HepG2 (cell line): ENCODE data around the gene SND1. TPM values are rescaled to one million over a fixed set of nuclear protein-coding genes. Genes with fewer than 3 reads are reported as not detected.

ENCODE experiments used
- ATAC-seq: fragments of 200-7000 bp; cut with Tn5 transposase; 3 replicates; pipeline ENCODE4 v1.9.1; 2020; ENCODE audit warnings: mild to moderate bottlenecking, moderate library complexity
- BruUV-seq: library from RNA; stranded (reverse); fragments of 400-500 nt; replicated peaks from 2 replicates; lab custom pipeline; 2021; lab: Mats Ljungman, UMichigan
- CTCF ChIA-PET: fragments of 300-600 bp; formaldehyde crosslinking; extraction: SDS; loops from one replicate; lab custom pipeline; 2021; ENCODE audit warnings: low total read pairs, inconsistent platforms, low intra/inter-chr PET ratio; lab: Yijun Ruan, JAX
- POLR2A ChIA-PET: fragments of 350-600 bp; sonication (Branson Sonifier 250); formaldehyde crosslinking; loops from one replicate; lab custom pipeline; 2020; ENCODE audit warnings: antibody characterized with exemption, inconsistent platforms; lab: Yijun Ruan, JAX
- DNase-seq: peaks from one replicate; pipeline ENCODE4 v3.0.0-alpha.2; 2015; ENCODE audit warnings: low spot score
- FAIRE-seq: peaks from 3 replicates; lab custom pipeline; 2011; peaks lifted over from hg19 to GRCh38; lab: Jason Lieb, UNC
- H2AFZ ChIP-seq: one replicate; pipeline ENCODE4 v1.6.1; 2011; ENCODE audit warnings: low read length, inconsistent platforms
- H3K27ac ChIP-seq: fragments of 300-600 bp; 3 replicates; pipeline ENCODE4 v1.8.0; 2011; ENCODE audit warnings: mixed run types, mild to moderate bottlenecking, mixed read lengths, low read length, inconsistent platforms; ENCODE audit not compliant: insufficient read depth; ENCODE audit errors: extremely low read length
- H3K27me3 ChIP-seq, 2 experiments: fragments of 200-600 bp in 1 of 2; 2 replicates in 1 of 2; 3 replicates in 1 of 2; pipeline versions ENCODE4 v1.6.0 to v1.8.0; 2011; ENCODE audit warnings: low read length in 2 of 2, mild to moderate bottlenecking in 2 of 2, moderate library complexity in 2 of 2, inconsistent platforms in 1 of 2; ENCODE audit not compliant: insufficient read depth in 2 of 2, control insufficient read depth in 1 of 2
- H3K36me3 ChIP-seq, 2 experiments: fragments of 200-600 bp in 1 of 2; replicated peaks in 1 of 2; 2 replicates in 1 of 2; 3 replicates in 1 of 2; pipeline versions ENCODE4 v1.5.1 to v1.8.0; 2011; ENCODE audit warnings: low read length in 2 of 2, inconsistent platforms in 1 of 2; ENCODE audit not compliant: insufficient read depth in 2 of 2, control insufficient read depth in 1 of 2
- H3K4me1 ChIP-seq: 2 replicates; pipeline ENCODE4 v1.5.1; 2012; ENCODE audit warnings: low read length, inconsistent platforms; ENCODE audit not compliant: insufficient read depth
- H3K4me2 ChIP-seq: 2 replicates; pipeline ENCODE4 v1.6.0; 2011; ENCODE audit warnings: low read depth, low read length, inconsistent platforms
- H3K4me3 ChIP-seq, 3 experiments: fragments of 200-600 bp in 1 of 3; sonication (generic), shearing (Covaris generic) in 1 of 3; replicated peaks in 1 of 3; 2 replicates each; pipeline ENCODE4 v1.5.1; 2011 to 2016; ENCODE audit warnings: low read length in 3 of 3, inconsistent platforms in 2 of 3, low read depth in 2 of 3, mild to moderate bottlenecking in 2 of 3, control low read depth in 1 of 3, mixed read lengths in 1 of 3; ENCODE audit not compliant: insufficient read depth in 1 of 3
- H3K79me2 ChIP-seq: one replicate; pipeline ENCODE4 v1.6.1; 2011; ENCODE audit warnings: low read length, inconsistent platforms; ENCODE audit not compliant: insufficient read depth
- H3K9ac ChIP-seq: 2 replicates; pipeline ENCODE4 v1.6.0; 2011; ENCODE audit warnings: mild to moderate bottlenecking, low read depth, low read length, inconsistent platforms; ENCODE audit not compliant: insufficient read depth
- H3K9me3 ChIP-seq: 2 replicates; pipeline ENCODE4 v1.5.1; 2012; ENCODE audit warnings: mild to moderate bottlenecking, low read length
- H4K20me1 ChIP-seq: 2 replicates; pipeline ENCODE4 v1.6.0; 2011; ENCODE audit warnings: inconsistent platforms, mild to moderate bottlenecking, low read length, moderate library complexity; ENCODE audit not compliant: insufficient read depth
- CBFB ChIP-seq: sonication (generic); formaldehyde crosslinking; IDR thresholded peaks from 2 replicates; pipeline ENCODE4 v1.4.0; 2020; ENCODE audit warnings: missing genetic modification reagents
- FOXP1 ChIP-seq, 2 experiments: fragments of 450-650 bp in 1 of 2; IDR thresholded peaks; 2 replicates each; pipeline ENCODE4 v1.6.1; 2017 to 2018; ENCODE audit warnings: antibody characterized with exemption in 1 of 2
- MAF1 ChIP-seq: sonication (generic); formaldehyde crosslinking; IDR thresholded peaks from 2 replicates; pipeline ENCODE4 v1.5.0; 2020; ENCODE audit warnings: missing genetic modification reagents, borderline replicate concordance
- NRL ChIP-seq: sonication (generic); formaldehyde crosslinking; IDR thresholded peaks from 2 replicates; pipeline ENCODE4 v1.5.0; 2020; ENCODE audit warnings: missing genetic modification reagents, mild to moderate bottlenecking, moderate library complexity, borderline replicate concordance
- RFX3 ChIP-seq: IDR thresholded peaks from 2 replicates; pipeline ENCODE4 v1.6.1; 2016; ENCODE audit warnings: missing biosample characterization, missing genetic modification reagents
- RNF2 ChIP-seq: fragments of 450-650 bp; conservative IDR thresholded peaks from 2 replicates; pipeline ENCODE4 v1.6.1; 2016; ENCODE audit warnings: low read depth
- SNAPC4 ChIP-seq: sonication (generic); formaldehyde crosslinking; IDR thresholded peaks from 2 replicates; pipeline ENCODE4 v1.4.0; 2020; ENCODE audit warnings: mild to moderate bottlenecking, missing genetic modification reagents
- SOX13 ChIP-seq, 3 experiments: fragments of 450-650 bp in 1 of 3; sonication (generic) in 1 of 3; formaldehyde crosslinking in 1 of 3; IDR thresholded peaks in 2 of 3; conservative IDR thresholded peaks in 1 of 3; 2 replicates each; pipeline versions ENCODE4 v1.5.0 to v1.6.1; 2016 to 2020; ENCODE audit warnings: antibody characterized with exemption in 1 of 3, mild to moderate bottlenecking in 1 of 3, missing compliant biosample characterization in 1 of 3, missing genetic modification reagents in 1 of 3, moderate library complexity in 1 of 3
- SP140L ChIP-seq: sonication (generic); formaldehyde crosslinking; IDR thresholded peaks from 2 replicates; pipeline ENCODE4 v1.4.0; 2020; ENCODE audit warnings: missing genetic modification reagents, borderline replicate concordance
- TCF7 ChIP-seq: sonication (generic); IDR thresholded peaks from 2 replicates; pipeline ENCODE4 v1.6.1; 2016; ENCODE audit warnings: antibody characterized with exemption, low read depth
- THAP7 ChIP-seq: sonication (generic); formaldehyde crosslinking; IDR thresholded peaks from 2 replicates; pipeline ENCODE4 v1.8.1; 2023; ENCODE audit warnings: mild to moderate bottlenecking, missing genetic modification reagents
- U2AF2 ChIP-seq: fragments of 200-400 bp; formaldehyde crosslinking; IDR thresholded peaks from 2 replicates; pipeline ENCODE4 v1.6.1; 2017; ENCODE audit warnings: low read depth, mild to moderate bottlenecking, low read length
- ZNF12 ChIP-seq: sonication (generic); formaldehyde crosslinking; IDR thresholded peaks from 2 replicates; pipeline ENCODE4 v1.5.0; 2020; ENCODE audit warnings: missing genetic modification reagents
- ZNF331 ChIP-seq: sonication (generic); formaldehyde crosslinking; IDR thresholded peaks from 2 replicates; pipeline ENCODE4 v1.4.0; 2020; ENCODE audit warnings: missing genetic modification reagents
- ZNF891 ChIP-seq: sonication (generic); formaldehyde crosslinking; IDR thresholded peaks from 2 replicates; pipeline ENCODE4 v1.5.0; 2020; ENCODE audit warnings: mild to moderate bottlenecking, missing genetic modification reagents
- WGBS: methylation state at CpG from one replicate; pipeline ENCODE4 v1.1.6; 2017; ENCODE audit warnings: low lambda C conversion rate; 5-methylcytosine and 5-hydroxymethylcytosine counted together
- in situ Hi-C: cut with HindIII; loops from 2 replicates; pipeline ENCODE4 v1.10.0; 2017; ENCODE audit warnings: low pct_unique_long_range_greater_than_20kb; ENCODE audit not compliant: extremely low pct_ligation_motif_present
- intact Hi-C: fragments of 100-400 bp; cut with micrococcal nuclease; formaldehyde crosslinking; loops from one replicate; pipeline ENCODE4 v1.10.0; 2022; ENCODE audit not compliant: unreplicated experiment
- polyA plus RNA-seq, 8 experiments: library from polyadenylated mRNA; depleted of rRNA in 3 of 8; stranded (reverse) in 7 of 8; unstranded in 1 of 8; fragments of >200 nt; fragmentation: Illumina TruSeq in 4 of 8; extraction: Trizol in 4 of 8; gene quantifications; 2 replicates each; pipeline versions ENCODE4 v1.2.1 to v1.2.3, GENCODE V29; 2011 to 2016; ENCODE audit warnings: low read depth in 4 of 8, missing spikeins in 1 of 8, mixed read lengths in 1 of 8; ENCODE audit not compliant: insufficient read depth in 1 of 8
- total RNA-seq, 5 experiments: library from RNA; depleted of rRNA; stranded (reverse); fragments of >200 nt; fragmentation: Illumina TruSeq; extraction: Trizol; gene quantifications; 2 replicates each; pipeline ENCODE4 v1.2.3, GENCODE V29; 2016; ENCODE audit warnings: low read depth in 1 of 5

The SND1 gene
- total and polyA plus RNA-seq, 2 of the 13 experiments (the other 11 are each of a cell fraction or from before 2014, with no cell fraction given): 110 to 182 TPM

- no peak for TF ChIP-seq THAP7 (CRISPR knock-in tag)
- no peak for TF ChIP-seq SOX13 (IDR thresholded peaks at IDR 0.05)
- TF ChIP-seq SOX13 (CRISPR knock-in tag; conservative IDR thresholded peaks at IDR 0.05 in 1 of 2, IDR thresholded peaks at IDR 0.05 in 1 of 2): no peak
- no peak for TF ChIP-seq TCF7
- TF ChIP-seq U2AF2: no peak
- TF ChIP-seq CBFB: no peak
- TF ChIP-seq ZNF12 (CRISPR knock-in tag): no peak
- TF ChIP-seq MAF1 (CRISPR knock-in tag): no peak
Measured at GRCh38 chr7:127957886-127958285, 305.9 kb downstream of the SND1 start (continued).

- ATAC-seq: no peak
- Histone ChIP-seq H3K4me2 (no peak overlapping the region), H3K27me3 (no peaks in the 10 kb centered on the region), H3K27ac (no peak overlapping the region), H3K9me3 (no peaks in the 10 kb centered on the region), H3K36me3 (peaks cover 10 to 62% of the 10 kb centered on the region in 2 experiments), H3K9ac (no peak overlapping the region), H3K4me3 (no peak overlapping the region), H3K79me2 (no peaks in the 10 kb centered on the region), H4K20me1 (no peaks in the 10 kb centered on the region), H2AFZ (no peak overlapping the region), H3K4me1 (0 out of 2 replicates have a peak, but pooled peaks cover 14% of the 10 kb centered on the region)
- TF ChIP-seq ZNF331 (CRISPR knock-in tag): no peak
- TF ChIP-seq NRL (CRISPR knock-in tag): no peak
- no peak for TF ChIP-seq ZNF891 (CRISPR knock-in tag)
- no peak for TF ChIP-seq RFX3 (CRISPR knock-in tag)
- no peak for TF ChIP-seq SNAPC4 (CRISPR knock-in tag)
- no peak for TF ChIP-seq FOXP1 (IDR thresholded peaks at IDR 0.05)
- no peak for TF ChIP-seq FOXP1 (CRISPR knock-in tag; IDR thresholded peaks at IDR 0.05)
- no peak for TF ChIP-seq RNF2
- TF ChIP-seq SP140L (CRISPR knock-in tag): no peak
- FAIRE-seq: no peak
- 97% methylated on average over 4 of the region's 4 CpGs for WGBS
- no TSS peak for BruUV-seq
- CTCF ChIA-PET: no interaction called here
- POLR2A ChIA-PET: no interaction called here
- in situ Hi-C loops: no loop called here
- DNase-seq: no peak
- intact Hi-C loops: no loop called here
Measured at GRCh38 chr7:127959770-127960169, 307.8 kb downstream of the SND1 start.
